Stomach (tissue), 9 donors: ENCODE measurements around the gene CHMP4A. TPM values are rescaled to one million over a fixed set of nuclear protein-coding genes. Genes with fewer than 3 reads are reported as not detected.

Experiments used
- DNase-seq, 2 donors: peaks; one replicate each; pipeline versions ENCODE4 v3.0.0 to v3.0.0-alpha.2; 2013 to 2019
- H3K27ac ChIP-seq, 5 donors: fragments of 200-600 bp in 4 of 5; sonication (generic) in 4 of 5; one replicate each; pipeline ENCODE4 v1.5.1; 2013 to 2019; ENCODE audit warnings: mild to moderate bottlenecking in 1 of 5, moderate library complexity in 1 of 5
- H3K27me3 ChIP-seq, 3 donors: fragments of 200-600 bp; sonication (generic); one replicate each; pipeline ENCODE4 v1.5.1; 2017 to 2019; ENCODE audit warnings: mixed run types in 1 of 3
- H3K36me3 ChIP-seq, 4 donors: fragments of 200-600 bp; sonication (generic); 1 replicate in 3 of 4; 2 replicates in 1 of 4; pipeline ENCODE4 v1.5.1; 2016 to 2019
- H3K4me1 ChIP-seq, 4 donors: fragments of 200-600 bp; sonication (generic); one replicate each; pipeline ENCODE4 v1.5.1; 2016 to 2019
- H3K4me3 ChIP-seq, 4 donors: fragments of 200-600 bp; sonication (generic) in 3 of 4; one replicate each; pipeline ENCODE4 v1.5.1; 2016 to 2019; ENCODE audit warnings: mild to moderate bottlenecking in 1 of 4
- H3K9me3 ChIP-seq, 4 donors: fragments of 200-600 bp; sonication (generic); one replicate each; pipeline ENCODE4 v1.5.1; 2016 to 2019
- EP300 ChIP-seq: sonication (generic); formaldehyde crosslinking; IDR thresholded peaks from one replicate; pipeline ENCODE4 v1.6.1; 2017; ENCODE audit warnings: antibody characterized with exemption
- POLR2A ChIP-seq, 4 donors: fragments of 450-650 bp; IDR thresholded peaks; one replicate each; pipeline ENCODE4 v1.6.1; 2016; ENCODE audit warnings: antibody characterized with exemption in 4 of 4, control low read depth in 2 of 4, mild to moderate bottlenecking in 1 of 4, moderate library complexity in 1 of 4
- POLR2AphosphoS5 ChIP-seq, 3 donors: sonication (generic); formaldehyde crosslinking; IDR thresholded peaks; one replicate each; pipeline ENCODE4 v1.6.1; 2016; ENCODE audit warnings: antibody characterized with exemption in 3 of 3
- WGBS, 5 donors: extraction: QIAGEN DNeasy Blood & Tissue Kit in 3 of 5; methylation state at CpG; one replicate each; pipeline versions ENCODE4 v1.1.5 to v1.1.7; 2013 to 2018; 5-methylcytosine and 5-hydroxymethylcytosine counted together
- intact Hi-C: fragments of 100-400 bp; cut with DNase I; formaldehyde crosslinking; loops from one replicate; pipeline ENCODE4 v1.15.1; 2023; ENCODE audit warnings: low total_unique reads
- polyA plus RNA-seq, 3 donors: library from polyadenylated mRNA; stranded (reverse); fragments of 200-250 nt; gene quantifications; one replicate each; pipeline ENCODE4 v1.2.3, GENCODE V29; 2013
- total RNA-seq, 5 donors: library from RNA; depleted of rRNA; stranded (reverse); fragments of >200 nt; gene quantifications; one replicate each; pipeline versions ENCODE4 v1.1.0 to v1.2.3, GENCODE V29; 2014 to 2016
- TF ChIP-seq, protein P1 (sequence below), 7 experiments: fragments of 450-650 bp in 4 of 7; fragments of 200-600 bp in 3 of 7; sonication (generic) in 3 of 7; IDR thresholded peaks; one replicate each; pipeline ENCODE4 v1.5.1; 2016 to 2019; ENCODE audit warnings: antibody characterized with exemption in 7 of 7, control low read depth in 2 of 7, mild to moderate bottlenecking in 1 of 7
- donor health status: healthy with polysubstance abuse.
- donor health status: Bipolar disorder and iron deficiency.
- donor health status: healthy.

Gene CHMP4A
- total and polyA plus RNA-seq, 8 donors, result 27.8 to 135 (median 37.2) TPM; not detected in 1

DNA sequence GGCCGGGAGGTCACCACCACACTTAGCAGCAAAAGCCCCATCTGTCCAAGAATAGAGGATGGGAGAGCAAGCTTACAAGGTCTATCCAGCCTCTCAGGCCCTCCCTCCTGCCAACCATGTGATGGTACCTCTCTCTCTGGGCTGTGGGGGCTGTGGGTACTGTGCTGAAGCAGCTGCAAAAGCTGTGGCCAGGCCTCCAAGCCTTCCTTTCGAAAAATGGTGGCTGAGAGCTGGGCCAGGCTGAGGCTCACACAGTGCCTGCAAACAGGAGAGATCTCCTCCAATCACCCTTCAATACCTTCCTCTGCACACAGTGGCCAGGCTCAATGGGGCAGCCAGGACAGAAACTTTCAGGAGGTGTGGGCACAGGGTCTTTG is 25.8 kb downstream of the CHMP4A start:
- peak overlapping the region in 2 of 4 donors; percentile 87 to 96 for H3K4me3 ChIP-seq
- no peaks in the 10 kb centered on the region for H3K27me3 ChIP-seq
- DNase-seq, result no peak
- peaks cover 13 to 44% (median 31%) of the 10 kb centered on the region in 4 donors for H3K4me1 ChIP-seq
- H3K36me3 ChIP-seq, result peaks cover 41 to 78% (median 71%) of the 10 kb centered on the region in 4 donors
- TF ChIP-seq, protein P1, sequence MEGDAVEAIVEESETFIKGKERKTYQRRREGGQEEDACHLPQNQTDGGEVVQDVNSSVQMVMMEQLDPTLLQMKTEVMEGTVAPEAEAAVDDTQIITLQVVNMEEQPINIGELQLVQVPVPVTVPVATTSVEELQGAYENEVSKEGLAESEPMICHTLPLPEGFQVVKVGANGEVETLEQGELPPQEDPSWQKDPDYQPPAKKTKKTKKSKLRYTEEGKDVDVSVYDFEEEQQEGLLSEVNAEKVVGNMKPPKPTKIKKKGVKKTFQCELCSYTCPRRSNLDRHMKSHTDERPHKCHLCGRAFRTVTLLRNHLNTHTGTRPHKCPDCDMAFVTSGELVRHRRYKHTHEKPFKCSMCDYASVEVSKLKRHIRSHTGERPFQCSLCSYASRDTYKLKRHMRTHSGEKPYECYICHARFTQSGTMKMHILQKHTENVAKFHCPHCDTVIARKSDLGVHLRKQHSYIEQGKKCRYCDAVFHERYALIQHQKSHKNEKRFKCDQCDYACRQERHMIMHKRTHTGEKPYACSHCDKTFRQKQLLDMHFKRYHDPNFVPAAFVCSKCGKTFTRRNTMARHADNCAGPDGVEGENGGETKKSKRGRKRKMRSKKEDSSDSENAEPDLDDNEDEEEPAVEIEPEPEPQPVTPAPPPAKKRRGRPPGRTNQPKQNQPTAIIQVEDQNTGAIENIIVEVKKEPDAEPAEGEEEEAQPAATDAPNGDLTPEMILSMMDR (IDR thresholded peaks at IDR 0.05), result no peak
- TF ChIP-seq EP300 (no peak), POLR2A (IDR thresholded peaks at IDR 0.05) (no peak), POLR2AphosphoS5 (IDR thresholded peaks at IDR 0.05) (no peak)
- H3K9me3 ChIP-seq, result no peaks in the 10 kb centered on the region
- H3K27ac ChIP-seq, result peak overlapping the region in 3 of 5 donors; percentile 83 to 87 (median 86)
- 71 to 96% (median 84%) methylated on average over 1 to 2 of the region's 2 CpGs for WGBS, 5 donors
- intact Hi-C loops, result no loop called here

- H3K4me3 ChIP-seq, result peak overlapping the region in 1 of 4 donors; percentile 87
- intact Hi-C loops, result no loop called here
- H3K4me1 ChIP-seq, result peaks cover 13 to 38% (median 26%) of the 10 kb centered on the region in 4 donors
- no peaks in the 10 kb centered on the region for H3K9me3 ChIP-seq
- peaks cover 46 to 78% (median 71%) of the 10 kb centered on the region in 4 donors for H3K36me3 ChIP-seq
- no peak for DNase-seq
- 89 to 99% (median 93%) methylated on average over 7 to 10 of the region's 10 CpGs for WGBS, 5 donors
- H3K27ac ChIP-seq, result no peak overlapping the region
- no peaks in the 10 kb centered on the region for H3K27me3 ChIP-seq
- TF ChIP-seq, protein P1 (IDR thresholded peaks at IDR 0.05), result no peak
- no peak for TF ChIP-seq EP300
- no peak for TF ChIP-seq POLR2A (IDR thresholded peaks at IDR 0.05)
- TF ChIP-seq POLR2AphosphoS5 (IDR thresholded peaks at IDR 0.05), result no peak
Observed at GRCh38 chr14:24186831-24187538, 26.3 kb downstream of the CHMP4A start.

DNA sequence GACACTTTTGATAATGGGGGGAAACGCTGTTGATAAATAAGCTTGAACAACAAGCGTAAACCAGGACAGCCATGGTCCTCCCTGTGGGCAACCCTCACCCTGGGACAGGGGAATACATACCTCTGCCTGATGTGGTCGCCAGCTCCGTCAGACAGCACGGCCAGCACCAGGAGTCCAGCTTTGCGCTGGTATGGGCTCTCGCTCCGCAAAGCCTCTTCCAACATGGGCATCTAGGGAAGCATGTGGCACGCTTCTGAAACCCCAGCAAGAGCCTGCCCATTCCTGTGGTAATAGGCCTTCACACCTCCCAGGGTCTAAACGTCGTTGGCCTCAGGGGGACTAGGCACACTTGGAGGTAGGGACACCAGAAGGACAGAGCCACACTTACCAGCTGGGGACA is 27.5 kb downstream of the CHMP4A start:
- intact Hi-C loops, result no loop called here
- WGBS, 5 donors, result 90 to 96% (median 91%) methylated on average over 7 to 11 of the region's 11 CpGs
- Histone ChIP-seq H3K4me3 (no peak overlapping the region), H3K36me3 (peaks cover 47 to 79% (median 73%) of the 10 kb centered on the region in 4 donors), H3K27ac (no peak overlapping the region), H3K27me3 (no peaks in the 10 kb centered on the region), H3K9me3 (no peaks in the 10 kb centered on the region), H3K4me1 (peaks cover 13 to 29% (median 26%) of the 10 kb centered on the region in 4 donors)
- no peak for DNase-seq
- no peak for TF ChIP-seq EP300
- TF ChIP-seq POLR2AphosphoS5 (IDR thresholded peaks at IDR 0.05), result no peak
- TF ChIP-seq POLR2A (IDR thresholded peaks at IDR 0.05), result no peak
- TF ChIP-seq, protein P1 (IDR thresholded peaks at IDR 0.05), result no peak

- Histone ChIP-seq H3K9me3 (no peaks in the 10 kb centered on the region), H3K4me3 (no peak overlapping the region), H3K36me3 (peaks cover 53 to 79% (median 74%) of the 10 kb centered on the region in 4 donors), H3K27ac (no peak overlapping the region), H3K27me3 (no peaks in the 10 kb centered on the region), H3K4me1 (peaks cover 13 to 33% (median 27%) of the 10 kb centered on the region in 4 donors)
- 93 to 97% (median 94%) methylated on average over 7 of the region's 7 CpGs for WGBS, 5 donors
- TF ChIP-seq EP300, result no peak
- TF ChIP-seq POLR2AphosphoS5 (IDR thresholded peaks at IDR 0.05), result no peak
- TF ChIP-seq, protein P1 (IDR thresholded peaks at IDR 0.05), result no peak
- TF ChIP-seq POLR2A (IDR thresholded peaks at IDR 0.05), result no peak
- DNase-seq, result no peak
- intact Hi-C loops, result no loop called here
Observed at GRCh38 chr14:24185026-24185425, 28.3 kb downstream of the CHMP4A start.
